T-helper 17 cell (primary cell): ENCODE results near the gene C10orf143. TPM values are rescaled to one million over a fixed set of nuclear protein-coding genes. Genes with fewer than 3 reads are reported as not detected.
A peak's percentile ranks its signal among the peaks of the same experiment; 100 is the strongest.

Experiments used
- ATAC-seq: fragments of 150-1000 bp; cut with Tn5 transposase; 2 replicates; pipeline ENCODE4 v1.10.0; 2021; ENCODE audit warnings: mild to moderate bottlenecking, moderate library complexity
- DNase-seq, 3 donors: peaks; one replicate each; pipeline versions ENCODE4 v3.0.0 to v3.0.0-alpha.2; 2020 to 2021
- H3K9me3 ChIP-seq: one replicate; pipeline ENCODE4 v1.7.0; 2013; ENCODE audit warnings: low read length, mild to moderate bottlenecking; ENCODE audit not compliant: control insufficient read depth, poor library complexity, severe bottlenecking
- H3K27ac Mint-ChIP-seq: one replicate; pipeline ENCODE4 v1.8.0; 2022; ENCODE audit warnings: mild to moderate bottlenecking, moderate library complexity, mixed read lengths
- H3K27me3 Mint-ChIP-seq: one replicate; pipeline ENCODE4 v1.8.0; 2022; ENCODE audit warnings: mixed read lengths
- H3K36me3 Mint-ChIP-seq: one replicate; pipeline ENCODE4 v1.8.0; 2022; ENCODE audit warnings: low read depth, mixed read lengths
- H3K4me1 Mint-ChIP-seq: one replicate; pipeline ENCODE4 v1.8.0; 2022; ENCODE audit warnings: mild to moderate bottlenecking, mixed read lengths
- H3K4me3 Mint-ChIP-seq: one replicate; pipeline ENCODE4 v1.8.0; 2022; ENCODE audit warnings: mild to moderate bottlenecking, moderate library complexity, mixed read lengths
- total RNA-seq, 4 donors: library from RNA in 2 of 4; stranded (reverse) in 2 of 4; gene quantifications; one replicate each; pipeline ENCODE4 v1.2.3 and lab custom pipeline; 2022 to 2026

Gene C10orf143
- total RNA-seq (1 to 10 TPM; 5.0 to 5.5 TPM), total RNA-seq (lab: John Stamatoyannopoulos, UW) (2.4 to 3.4 reads per million in 2 donors)

DNA sequence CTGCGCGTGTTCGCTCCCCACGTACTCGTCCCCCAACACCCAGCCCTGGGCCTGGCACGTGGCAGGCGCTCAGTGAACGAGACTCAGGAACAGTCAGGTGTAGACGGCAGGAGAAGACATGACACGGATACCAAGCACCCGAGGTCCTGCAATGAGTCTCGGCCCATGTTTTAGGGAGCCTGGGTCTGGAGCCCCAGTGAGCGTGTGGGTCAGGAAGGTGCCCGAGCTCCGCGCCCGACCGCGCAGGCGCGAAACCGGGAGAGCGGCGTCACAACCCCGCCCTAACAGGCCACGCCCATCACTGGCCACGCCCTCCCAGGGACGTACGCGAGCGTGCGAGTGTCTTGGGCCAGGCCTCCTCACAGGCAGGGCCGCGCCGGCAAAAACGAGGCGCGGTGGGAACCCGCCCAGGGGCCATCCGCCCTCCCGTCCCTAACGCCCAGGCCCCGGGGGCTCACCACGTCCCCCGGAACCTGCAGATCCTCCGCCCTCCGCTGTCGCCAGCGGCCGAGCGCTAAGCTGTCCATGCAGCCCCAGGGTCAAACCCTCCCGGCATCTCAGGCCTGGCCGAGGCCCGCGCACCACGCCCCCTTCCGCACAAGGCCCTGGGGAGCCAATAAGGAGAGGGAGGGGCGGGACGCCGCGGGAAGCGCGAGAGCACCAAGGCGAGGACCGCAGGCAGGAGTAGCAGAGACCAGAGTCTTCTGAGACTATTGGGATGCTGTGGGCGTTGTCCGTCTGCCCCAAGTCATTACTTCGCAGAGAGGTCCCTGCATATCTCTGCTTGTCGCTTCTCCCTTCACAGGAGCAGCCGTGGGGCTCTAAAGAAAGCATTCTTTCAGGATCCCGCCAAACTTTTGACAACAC is at the start of gene C10orf143:
Gene C10orf143 (minus strand): TSS at position 585 of the 867 bp plus-strand sequence. CDS start 58 bp downstream, at position 527.
- DNase-seq = peak; percentile 91 to 99 (median 97)
- peak; percentile 83 for ATAC-seq
- H3K36me3 Mint-ChIP-seq = no peaks in the 10 kb centered on the region
- H3K27ac Mint-ChIP-seq = peak within 1 kb of the TSS; percentile 96
- H3K9me3 ChIP-seq = no peaks in the 10 kb centered on the region
- H3K4me3 Mint-ChIP-seq = peak within 1 kb of the TSS; percentile 97
- H3K4me1 Mint-ChIP-seq = peaks cover 44% of the 10 kb centered on the region
- no peaks in the 10 kb centered on the region for H3K27me3 Mint-ChIP-seq

GRCh38 chr10:130159192-130159794 is 48.7 kb upstream of the C10orf143 start:
- Mint-ChIP-seq H3K4me1 (peaks cover 27% of the 10 kb centered on the region), H3K36me3 (peaks cover 7% of the 10 kb centered on the region), H3K4me3 (no peak overlapping the region), H3K27me3 (no peaks in the 10 kb centered on the region), H3K27ac (no peak overlapping the region)
- ATAC-seq (no peak), DNase-seq (no peak)
- no peaks in the 10 kb centered on the region for H3K9me3 ChIP-seq

GRCh38 chr10:130146042-130146441 is 35.4 kb upstream of the C10orf143 start:
- Mint-ChIP-seq H3K4me3 (no peak overlapping the region), H3K36me3 (peaks cover 5% of the 10 kb centered on the region), H3K4me1 (peaks cover 29% of the 10 kb centered on the region), H3K27me3 (no peaks in the 10 kb centered on the region), H3K27ac (peak overlapping the region; percentile 4)
- ATAC-seq (no peak), DNase-seq (no peak)
- no peaks in the 10 kb centered on the region for H3K9me3 ChIP-seq

DNA sequence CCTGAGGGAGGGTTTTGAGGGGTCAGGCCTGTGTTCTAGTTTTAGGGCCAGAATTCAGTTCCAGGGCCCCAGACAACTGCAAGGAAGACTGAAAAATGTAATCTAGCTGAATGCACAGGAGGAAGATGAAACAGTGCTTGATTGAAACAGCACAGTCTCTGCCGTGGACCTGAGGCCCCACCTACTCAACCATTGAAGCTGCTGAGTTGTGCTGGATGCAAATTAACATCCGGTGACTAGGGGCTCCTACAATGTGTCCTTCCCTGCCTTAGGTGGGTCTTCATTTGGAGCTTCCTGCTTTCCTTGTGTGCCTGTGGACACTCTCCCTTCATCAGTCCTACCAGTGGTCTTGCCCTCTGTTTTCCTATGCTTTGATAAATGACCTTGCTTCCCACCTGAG is 31.2 kb upstream of the C10orf143 start:
- ATAC-seq = peak; percentile 80
- H3K9me3 ChIP-seq = no peaks in the 10 kb centered on the region
- H3K4me3 Mint-ChIP-seq = peak overlapping the region; percentile 63
- H3K27ac Mint-ChIP-seq = peak overlapping the region; percentile 86
- peaks cover 5% of the 10 kb centered on the region for H3K36me3 Mint-ChIP-seq
- DNase-seq = no peak
- no peaks in the 10 kb centered on the region for H3K27me3 Mint-ChIP-seq
- H3K4me1 Mint-ChIP-seq = peaks cover 40% of the 10 kb centered on the region

DNA sequence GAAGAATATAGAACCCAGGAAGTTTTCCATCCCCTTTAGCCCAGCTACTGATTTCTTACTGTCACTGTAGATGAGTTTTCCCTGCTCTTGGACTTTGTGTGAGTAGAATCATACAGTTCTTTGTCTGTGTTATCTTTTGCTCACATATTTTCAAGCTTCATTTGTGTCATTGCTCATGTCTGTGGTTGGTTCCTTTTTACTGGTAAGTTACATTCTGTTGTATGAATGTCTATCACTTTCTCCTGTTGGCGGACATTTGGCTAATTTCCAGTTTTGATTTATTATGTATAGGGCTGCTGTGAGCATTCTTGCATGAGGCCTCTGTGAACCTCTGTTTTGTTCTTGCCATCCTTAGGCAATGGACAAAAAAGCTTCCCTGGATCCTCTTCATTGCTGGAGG is 30.8 kb upstream of the C10orf143 start:
- DNase-seq (no peak), ATAC-seq (no peak)
- peak overlapping the region; percentile 19 for H3K27ac Mint-ChIP-seq
- H3K4me1 Mint-ChIP-seq = peaks cover 40% of the 10 kb centered on the region
- H3K4me3 Mint-ChIP-seq = peak overlapping the region; percentile 63
- H3K27me3 Mint-ChIP-seq = no peaks in the 10 kb centered on the region
- H3K36me3 Mint-ChIP-seq = peaks cover 5% of the 10 kb centered on the region
- H3K9me3 ChIP-seq = no peaks in the 10 kb centered on the region

DNA sequence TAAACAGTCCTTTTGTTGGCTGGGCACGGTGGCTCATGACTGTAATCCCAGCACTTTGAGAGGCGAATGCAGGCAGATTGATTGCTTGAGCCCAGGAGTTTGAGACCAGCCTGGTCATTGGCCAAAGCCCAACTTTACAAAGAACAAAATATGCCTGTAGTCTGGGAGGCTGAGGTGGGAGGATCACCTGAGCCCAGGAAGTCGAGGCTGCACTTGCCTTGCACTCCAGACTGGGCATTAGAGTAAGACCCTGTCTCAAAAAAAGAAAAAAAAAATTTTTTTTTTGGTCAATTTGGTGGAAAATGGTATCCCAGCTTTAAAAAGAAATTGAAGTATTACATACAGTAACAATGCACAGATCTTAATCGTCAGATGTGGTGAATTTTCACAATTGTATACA is 30.4 kb upstream of the C10orf143 start:
- no peak overlapping the region for H3K4me3 Mint-ChIP-seq
- DNase-seq (no peak), ATAC-seq (no peak)
- peaks cover 36% of the 10 kb centered on the region for H3K4me1 Mint-ChIP-seq
- peak overlapping the region; percentile 19 for H3K27ac Mint-ChIP-seq
- no peaks in the 10 kb centered on the region for H3K27me3 Mint-ChIP-seq
- H3K9me3 ChIP-seq = no peaks in the 10 kb centered on the region
- H3K36me3 Mint-ChIP-seq = peaks cover 5% of the 10 kb centered on the region

DNA sequence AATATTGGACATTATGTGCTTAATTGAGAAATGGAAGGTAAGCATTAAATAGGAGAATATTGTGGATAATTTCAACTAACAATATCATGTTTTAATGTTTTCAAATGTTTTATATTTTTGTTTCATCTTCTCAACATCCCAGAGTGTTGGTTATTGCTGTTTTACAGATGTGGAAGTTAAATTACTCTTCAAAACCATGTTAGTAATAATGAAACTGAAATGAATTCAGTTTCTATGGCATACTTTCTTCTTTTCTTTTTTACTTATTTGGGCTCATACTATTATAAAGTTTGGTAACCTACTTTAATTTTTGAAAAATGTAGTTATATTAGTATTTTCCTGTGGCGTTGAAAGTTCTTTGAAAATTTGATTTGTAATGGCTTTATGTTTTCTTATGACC is 29.8 kb upstream of the C10orf143 start:
- Mint-ChIP-seq H3K36me3 (peaks cover 5% of the 10 kb centered on the region), H3K27me3 (no peaks in the 10 kb centered on the region), H3K4me3 (no peak overlapping the region), H3K27ac (no peak overlapping the region), H3K4me1 (peaks cover 34% of the 10 kb centered on the region)
- ATAC-seq (no peak), DNase-seq (no peak)
- H3K9me3 ChIP-seq = no peaks in the 10 kb centered on the region

DNA sequence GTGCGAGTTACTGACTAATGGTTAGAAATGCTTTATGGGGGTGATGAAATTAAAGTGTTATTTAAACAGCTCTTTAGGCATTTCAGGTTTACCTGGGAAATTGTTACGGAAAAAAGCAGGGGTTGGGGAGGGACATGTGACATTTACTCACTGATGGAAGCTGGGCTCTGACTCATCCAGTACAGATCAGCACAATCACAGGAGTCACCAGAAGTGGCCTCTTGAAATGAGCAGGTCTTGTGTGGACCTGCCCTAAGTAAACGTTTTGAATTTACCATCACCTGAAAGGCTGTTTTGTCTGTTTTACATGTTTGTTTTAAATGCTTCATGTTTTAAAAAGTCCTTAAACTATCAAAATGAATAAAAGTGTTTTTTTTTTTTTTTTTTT is 27.8 kb upstream of the C10orf143 start:
- no peak for DNase-seq

GRCh38 chr10:130137659-130138478 is 27.2 kb upstream of the C10orf143 start:
- Mint-ChIP-seq H3K27me3 (no peaks in the 10 kb centered on the region), H3K36me3 (peaks cover 5% of the 10 kb centered on the region), H3K4me1 (peaks cover 34% of the 10 kb centered on the region), H3K27ac (peak overlapping the region; percentile 87), H3K4me3 (peak overlapping the region; percentile 84)
- H3K9me3 ChIP-seq = no peaks in the 10 kb centered on the region
- ATAC-seq = no peak
- no peak for DNase-seq

More for the DNA sequence above, 27.8 kb upstream of the C10orf143 start:
- H3K27me3 Mint-ChIP-seq = no peaks in the 10 kb centered on the region
- peak overlapping the region; percentile 84 for H3K4me3 Mint-ChIP-seq
- peak overlapping the region; percentile 87 for H3K27ac Mint-ChIP-seq
- no peaks in the 10 kb centered on the region for H3K9me3 ChIP-seq
- peaks cover 37% of the 10 kb centered on the region for H3K4me1 Mint-ChIP-seq
- peaks cover 5% of the 10 kb centered on the region for H3K36me3 Mint-ChIP-seq
- no peak for ATAC-seq

DNA sequence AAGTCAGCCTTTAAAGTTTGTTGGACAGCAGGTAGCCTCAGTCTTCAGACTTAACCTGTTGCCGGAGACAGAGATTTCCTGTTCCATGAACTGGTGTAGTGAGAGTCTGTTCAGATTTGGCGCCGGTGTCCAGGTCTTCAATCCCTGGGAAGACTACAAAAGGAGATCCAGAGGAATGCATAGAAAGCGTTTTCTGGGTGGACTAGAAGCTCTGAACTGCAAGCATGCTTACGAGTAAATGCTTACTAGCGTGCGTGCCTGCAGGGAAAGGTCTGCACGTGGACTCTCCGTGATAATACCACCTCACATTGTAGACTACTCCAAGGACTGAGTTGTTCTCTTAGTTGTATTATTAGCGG is 26.4 kb upstream of the C10orf143 start:
- peak overlapping the region; percentile 84 for H3K4me3 Mint-ChIP-seq
- peaks cover 26% of the 10 kb centered on the region for H3K4me1 Mint-ChIP-seq
- DNase-seq = no peak
- no peaks in the 10 kb centered on the region for H3K36me3 Mint-ChIP-seq
- peak overlapping the region; percentile 87 for H3K27ac Mint-ChIP-seq
- H3K27me3 Mint-ChIP-seq = peaks cover 2% of the 10 kb centered on the region
- no peaks in the 10 kb centered on the region for H3K9me3 ChIP-seq
- no peak for ATAC-seq

DNA sequence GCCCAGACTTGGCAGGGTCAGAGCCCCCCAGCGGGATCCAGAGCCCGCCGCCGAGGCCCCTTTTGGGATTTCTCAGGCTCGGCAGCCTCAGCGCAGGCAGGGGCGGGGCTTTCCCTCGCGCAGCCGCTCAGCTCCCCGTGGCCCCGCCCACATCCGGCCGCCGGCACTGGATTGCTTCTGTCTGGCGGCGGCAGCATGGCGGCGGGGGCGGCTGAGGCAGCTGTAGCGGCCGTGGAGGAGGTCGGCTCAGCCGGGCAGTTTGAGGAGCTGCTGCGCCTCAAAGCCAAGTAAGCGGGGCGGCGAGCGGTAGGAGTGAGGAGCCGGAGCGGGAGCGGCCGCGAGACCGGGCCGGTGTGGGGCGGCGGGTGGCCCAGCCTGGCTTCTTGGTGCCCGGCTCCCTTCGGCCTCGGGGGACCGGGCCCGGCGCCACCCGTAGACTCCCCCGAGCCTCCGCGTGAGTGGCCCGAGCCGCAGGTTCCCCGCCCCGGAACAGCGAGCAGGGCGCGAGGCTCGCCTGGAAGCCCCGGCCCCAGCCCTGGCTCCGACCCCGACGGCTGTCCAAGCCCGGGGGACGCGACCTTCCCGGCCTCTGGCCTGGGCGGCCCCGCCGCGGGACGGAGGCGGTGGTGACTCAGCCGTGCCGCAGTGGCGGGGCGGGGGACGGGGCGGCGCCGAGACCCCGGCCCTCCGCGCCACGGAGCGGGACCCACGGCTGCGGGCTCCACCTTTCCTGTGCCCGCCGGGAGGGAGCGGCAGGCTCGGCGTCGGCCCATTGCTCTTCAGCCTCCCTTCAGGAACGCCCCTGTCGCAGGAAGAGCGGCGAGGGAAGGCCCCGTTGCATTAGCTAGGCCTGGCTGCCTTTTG is 25.8 kb upstream of the C10orf143 start, which contains the start of gene GLRX3:
Gene GLRX3 (plus strand): TSS at position 166 of the 864 bp plus-strand sequence. CDS start 30 bp downstream, at position 196.
- ATAC-seq (peak; percentile 98), DNase-seq (peak; percentile 89 to 92 (median 90))
- Mint-ChIP-seq H3K27me3 (peaks cover 7% of the 10 kb centered on the region), H3K27ac (peak within 1 kb of the TSS; percentile 87), H3K4me3 (peak within 1 kb of the TSS; percentile 96), H3K36me3 (no peaks in the 10 kb centered on the region), H3K4me1 (peaks cover 20% of the 10 kb centered on the region)
- H3K9me3 ChIP-seq = no peaks in the 10 kb centered on the region

- ATAC-seq (no peak), DNase-seq (no peak)
- Mint-ChIP-seq H3K4me3 (peak overlapping the region; percentile 96), H3K36me3 (no peaks in the 10 kb centered on the region), H3K27me3 (peaks cover 14% of the 10 kb centered on the region), H3K4me1 (peaks cover 18% of the 10 kb centered on the region), H3K27ac (peak overlapping the region; percentile 65)
- H3K9me3 ChIP-seq = no peaks in the 10 kb centered on the region
Measured at GRCh38 chr10:130135676-130136225, 25.1 kb upstream of the C10orf143 start.
